Kidney capillary endothelial cell (primary cell): Measurements from ENCODE around the gene AGPAT2.

Source experiments
- DNase-seq: peaks from one replicate; pipeline ENCODE4 v3.0.0-alpha.2; 2018; ENCODE audit warnings: low spot score

The AGPAT2 gene

DNA sequence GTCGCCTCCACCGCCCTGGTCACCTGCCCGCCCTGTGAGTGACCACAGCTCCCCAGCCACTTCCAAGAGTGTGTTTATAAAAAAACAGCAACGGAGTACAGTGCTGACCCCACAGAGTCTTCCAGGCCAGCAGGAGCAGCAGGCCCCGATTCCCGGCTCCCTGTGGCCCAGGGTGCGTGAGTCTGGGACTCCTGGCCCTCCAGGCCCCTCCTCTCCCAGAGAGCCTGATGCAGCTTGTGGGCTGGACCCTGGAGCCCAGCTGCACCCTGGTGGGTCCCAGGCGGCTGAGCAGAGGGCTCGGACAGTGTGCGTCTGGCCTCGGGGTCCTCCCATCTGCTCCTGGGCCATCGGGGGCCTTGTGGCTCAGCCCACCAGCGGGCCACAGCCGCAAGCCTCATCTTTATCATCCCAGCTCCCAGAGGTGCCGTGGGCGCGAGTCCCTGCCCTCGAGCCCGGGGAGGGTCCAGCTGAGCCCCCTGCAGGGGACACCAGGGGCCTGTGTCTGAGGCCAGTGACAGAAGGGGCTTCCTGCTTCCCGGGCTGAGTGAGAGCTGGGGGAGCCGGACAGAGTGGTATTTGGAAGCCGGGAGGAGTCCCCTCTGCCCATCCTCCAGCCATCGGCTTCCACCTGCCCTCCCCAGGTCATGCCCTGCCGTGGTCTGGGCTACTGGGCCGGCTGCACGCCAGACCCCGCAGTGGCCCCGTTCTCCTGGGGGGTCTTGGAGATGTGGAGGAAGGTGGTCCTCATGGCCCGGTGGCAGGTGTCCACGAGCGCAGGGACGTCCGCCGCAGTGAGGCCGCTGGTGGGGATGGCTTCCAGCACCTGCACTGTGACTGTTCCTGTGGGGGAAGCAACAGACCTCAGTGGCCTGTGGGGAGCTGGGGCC lies 13.9 kb downstream of the AGPAT2 start:
- DNase-seq: no peak

- DNase-seq: no peak
Measured at GRCh38 chr9:136672431-136673087, 14.7 kb downstream of the AGPAT2 start.

DNA sequence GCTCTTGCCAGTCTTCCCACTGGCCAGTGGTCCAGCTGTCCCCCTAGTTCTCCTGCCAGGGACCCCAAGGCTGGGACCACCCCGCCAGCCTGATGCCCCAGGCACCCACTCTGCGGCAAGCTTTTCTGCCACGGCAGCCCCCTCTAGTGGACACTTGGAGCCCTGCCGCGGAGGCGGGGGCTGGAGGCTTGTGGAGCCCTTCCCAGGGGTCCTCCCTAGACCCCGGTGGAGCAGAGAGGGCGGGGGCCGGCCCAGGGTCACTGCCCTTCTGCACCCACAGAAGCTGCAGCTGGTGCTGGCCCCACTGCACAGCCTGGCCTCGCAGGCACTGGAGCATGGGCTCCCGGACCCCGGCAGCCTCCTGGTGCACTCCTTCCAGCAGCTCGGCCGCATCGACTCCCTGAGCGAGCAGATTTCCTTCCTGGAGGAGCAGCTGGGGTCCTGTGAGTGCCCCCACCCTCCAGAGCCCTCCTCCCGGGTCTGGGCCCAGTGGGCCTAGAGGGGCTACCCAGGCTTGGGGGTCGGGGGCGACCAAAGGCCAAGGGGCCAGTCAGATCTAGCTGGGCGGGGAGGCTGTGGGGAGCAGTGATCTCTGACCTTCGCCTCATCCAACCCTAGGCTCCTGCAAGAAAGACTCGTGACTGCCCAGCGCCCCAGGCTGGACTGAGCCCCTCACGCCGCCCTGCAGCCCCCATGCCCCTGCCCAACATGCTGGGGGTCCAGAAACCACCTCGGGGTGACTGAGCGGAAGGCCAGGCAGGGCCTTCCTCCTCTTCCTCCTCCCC lies 15.4 kb downstream of the AGPAT2 start:
- DNase-seq: no peak

DNA sequence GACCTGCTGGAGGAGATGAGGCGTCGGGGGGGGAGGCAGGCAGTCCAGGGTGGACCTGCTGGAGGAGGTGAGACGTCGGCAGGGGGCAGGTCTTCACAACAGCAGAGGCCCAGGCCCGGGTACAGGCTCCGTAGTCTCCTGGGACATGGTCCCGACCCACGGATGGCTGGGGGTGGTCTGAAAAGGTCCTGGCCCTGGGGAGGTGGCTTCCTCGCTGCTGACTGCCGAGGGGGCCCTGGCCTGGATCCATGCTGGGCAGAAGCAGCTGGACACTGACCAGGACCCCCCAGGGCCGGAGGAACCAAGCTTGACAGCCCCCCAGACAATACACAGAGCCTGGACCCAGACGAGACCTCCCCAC lies 16.0 kb downstream of the AGPAT2 start:
- no peak for DNase-seq

DNA sequence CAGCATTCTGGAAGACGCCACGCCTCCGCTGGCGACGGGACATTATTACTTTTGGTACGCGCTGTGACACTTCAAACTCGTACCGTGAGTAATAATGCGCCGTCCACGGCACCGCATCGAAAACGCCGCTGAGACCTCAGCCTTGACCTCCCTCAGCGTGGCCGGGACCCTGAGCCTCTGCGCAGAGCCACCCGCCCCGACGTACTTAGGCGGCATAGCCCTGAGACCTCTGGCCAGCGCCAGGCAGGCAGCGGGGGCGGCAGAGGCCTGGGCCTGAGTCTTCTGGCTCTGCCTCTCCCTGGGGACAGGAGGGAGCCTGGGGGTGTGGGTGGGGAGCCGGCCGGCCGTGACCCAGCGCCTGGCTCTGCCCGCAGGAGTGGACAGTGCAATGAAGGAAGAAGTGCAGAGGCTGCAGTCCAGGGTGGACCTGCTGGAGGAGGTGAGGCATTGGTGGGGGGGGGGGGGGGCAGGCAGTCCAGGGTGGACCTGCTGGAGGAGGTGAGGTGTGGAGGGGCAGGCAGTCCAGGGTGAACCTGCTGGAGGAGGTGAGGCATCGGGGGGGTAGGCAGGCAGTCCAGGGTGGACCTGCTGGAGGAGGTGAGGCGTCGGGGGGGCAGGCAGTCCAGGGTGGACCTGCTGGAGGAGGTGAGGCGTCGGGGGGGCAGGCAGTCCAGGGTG lies 16.5 kb downstream of the AGPAT2 start:
- DNase-seq: no peak

- DNase-seq: no peak
Measured at GRCh38 chr9:136669791-136670464, 17.3 kb downstream of the AGPAT2 start.

DNA sequence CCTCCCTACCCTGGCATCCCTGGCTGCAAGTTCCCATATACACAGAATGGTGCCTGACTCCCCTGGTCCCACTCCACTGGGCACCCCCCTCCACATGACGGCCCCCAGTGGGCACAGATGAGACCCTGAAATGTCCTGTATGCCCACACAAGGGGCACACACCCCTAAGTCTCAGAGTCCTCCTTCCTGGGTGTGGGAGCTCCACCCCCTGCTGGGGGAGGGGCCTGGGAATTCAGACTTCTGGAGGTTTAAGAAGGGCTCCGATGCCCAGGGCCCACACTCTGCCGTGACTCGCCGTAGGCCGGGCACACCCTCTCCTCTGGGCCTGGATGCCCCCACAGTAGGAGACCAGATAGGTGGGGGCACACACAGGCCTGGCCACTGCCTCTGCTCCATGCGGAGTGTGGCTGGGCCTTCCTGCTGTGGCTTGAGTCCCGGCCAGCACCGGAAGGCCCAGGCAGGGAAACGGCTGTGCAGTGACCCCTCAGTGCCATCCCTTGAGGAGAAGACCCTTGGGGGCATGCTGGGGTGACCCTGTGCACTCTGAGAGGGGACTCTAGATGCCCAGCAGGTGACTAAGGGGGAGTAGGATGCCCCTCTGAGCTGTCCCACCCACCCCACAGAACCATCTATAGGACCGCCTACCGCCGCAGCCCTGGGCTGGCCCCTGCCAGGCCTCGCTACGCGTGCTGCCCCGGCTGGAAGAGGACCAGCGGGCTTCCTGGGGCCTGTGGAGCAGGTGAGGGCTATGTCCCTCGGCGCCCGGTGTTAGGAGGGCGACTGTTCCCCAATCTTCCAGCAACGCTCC lies 18.1 kb downstream of the AGPAT2 start:
- no peak for DNase-seq

GRCh38 chr9:136667940-136668760 lies 19.1 kb downstream of the AGPAT2 start:
- no peak for DNase-seq

GRCh38 chr9:136667214-136667939 lies 19.9 kb downstream of the AGPAT2 start:
- DNase-seq: no peak

DNA sequence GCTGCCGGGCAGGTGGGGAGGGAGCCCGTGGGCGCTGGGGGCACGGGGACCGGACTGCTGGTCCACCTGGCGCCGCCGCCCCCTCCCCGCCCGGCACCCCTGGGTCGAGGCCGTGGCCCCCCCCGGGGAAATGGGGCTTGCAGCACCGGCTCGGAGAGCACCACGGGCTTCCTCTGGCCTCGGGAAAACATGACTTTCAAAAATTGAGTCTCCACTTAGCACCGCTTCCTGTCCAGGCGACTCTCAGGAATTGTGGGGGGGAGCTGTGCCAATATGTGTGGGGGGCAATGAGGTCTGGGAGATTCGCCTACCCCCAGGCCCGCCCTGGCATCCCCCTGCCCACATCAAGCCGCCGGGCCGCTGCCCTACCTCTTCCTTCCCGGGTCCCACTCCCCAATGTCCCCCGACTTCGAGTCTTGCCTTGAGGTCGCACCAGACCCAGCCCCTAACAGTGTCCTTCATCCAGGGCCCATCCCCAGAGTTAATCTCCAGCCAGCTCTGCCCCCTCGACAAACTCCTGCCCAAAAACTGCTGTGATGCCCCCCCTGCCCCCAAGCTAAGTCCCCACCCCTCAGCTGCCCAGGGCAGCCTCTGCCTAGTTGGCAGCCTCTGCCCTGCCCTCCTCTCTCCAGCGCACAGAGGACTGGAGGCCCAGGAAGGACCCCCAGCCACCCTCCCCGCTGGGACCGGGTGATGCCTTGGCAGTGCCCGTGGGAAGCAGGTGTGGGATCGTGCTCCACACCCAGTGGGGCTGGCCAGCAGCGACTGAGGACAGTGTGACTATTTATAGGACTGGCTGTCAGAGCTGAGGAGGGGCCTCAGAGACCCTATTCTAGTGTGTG lies 20.7 kb downstream of the AGPAT2 start:
- DNase-seq: no peak

DNA sequence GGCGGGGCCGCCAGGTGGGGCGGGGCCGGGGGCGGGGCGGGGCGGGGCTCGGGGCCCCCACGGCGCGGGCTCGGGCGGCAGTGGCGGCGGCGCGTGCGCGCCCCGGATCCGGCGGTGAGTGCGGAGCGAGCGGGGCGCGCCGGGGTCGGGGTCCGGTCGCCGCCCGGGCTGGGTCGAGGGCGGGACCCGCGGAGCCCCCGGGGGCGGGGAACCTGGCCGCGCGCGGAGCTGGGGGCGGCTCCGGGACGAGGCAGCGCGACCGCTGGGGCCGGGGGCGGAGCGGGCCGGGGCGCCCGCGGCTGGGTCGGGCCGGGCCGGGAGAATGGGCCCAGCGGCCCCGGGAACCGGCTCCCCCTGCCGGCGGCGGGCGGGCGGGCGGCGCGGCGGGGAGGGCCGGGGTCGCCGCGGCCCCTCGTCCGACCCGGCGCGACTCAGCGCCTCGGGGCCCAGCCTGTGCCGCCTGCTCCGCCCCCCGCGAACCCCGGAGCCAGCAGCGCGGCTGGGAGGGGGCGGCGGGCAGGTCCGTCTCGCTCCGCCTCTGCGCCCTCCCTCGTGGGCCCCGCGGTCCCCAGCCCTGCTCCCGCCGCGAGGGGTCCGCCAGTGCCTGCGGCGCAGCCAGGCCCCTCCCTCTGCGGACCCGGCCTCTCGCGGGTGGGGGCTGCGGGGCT lies 21.4 kb downstream of the AGPAT2 start:
- DNase-seq: no peak

- DNase-seq: no peak
Measured at GRCh38 chr9:136665111-136665703, 22.1 kb downstream of the AGPAT2 start.

DNA sequence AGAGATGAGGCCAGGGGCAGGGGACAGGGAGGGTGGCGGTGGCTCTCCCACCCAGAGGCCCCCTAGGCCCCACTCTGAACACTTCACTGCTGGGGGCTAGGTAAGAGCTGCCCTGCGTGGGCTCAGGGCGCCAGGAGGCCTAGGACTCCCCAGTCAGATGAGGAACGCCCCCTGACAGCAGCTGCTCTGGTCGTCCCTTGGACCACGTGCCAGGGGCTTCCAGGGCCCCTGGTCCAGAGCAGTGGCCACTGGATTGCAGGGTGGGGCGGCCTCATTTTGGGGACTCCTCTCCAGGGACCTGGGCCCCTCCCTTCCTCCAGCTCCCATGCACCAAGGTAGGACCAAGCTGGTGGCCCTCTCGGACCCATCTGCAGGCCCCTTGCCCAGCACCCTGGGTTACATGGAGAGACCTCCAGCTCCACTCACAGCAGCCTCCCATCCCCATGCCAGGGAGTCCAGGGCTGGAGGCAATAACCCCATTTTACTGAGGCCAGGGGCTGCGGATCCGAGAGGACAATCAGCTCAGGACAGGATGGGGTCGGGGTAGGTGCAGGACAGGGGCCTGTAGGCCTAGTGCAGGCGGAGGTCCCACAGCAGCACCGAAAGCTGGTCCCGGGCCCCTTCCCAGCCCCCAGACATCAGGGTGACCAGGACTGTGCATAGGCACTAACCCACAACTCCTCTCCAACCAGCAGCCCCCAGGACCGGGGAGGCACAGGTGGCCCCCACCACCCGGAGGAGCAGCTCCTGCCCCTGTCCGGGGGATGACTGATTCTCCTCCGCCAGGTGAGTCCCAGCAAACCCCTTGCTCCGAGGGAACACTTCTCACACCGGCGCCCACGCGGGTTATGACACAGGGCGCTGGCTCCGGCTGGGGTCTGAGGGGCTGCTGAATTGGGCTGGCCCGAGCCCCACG lies 23.0 kb downstream of the AGPAT2 start:
- DNase-seq: no peak

DNA sequence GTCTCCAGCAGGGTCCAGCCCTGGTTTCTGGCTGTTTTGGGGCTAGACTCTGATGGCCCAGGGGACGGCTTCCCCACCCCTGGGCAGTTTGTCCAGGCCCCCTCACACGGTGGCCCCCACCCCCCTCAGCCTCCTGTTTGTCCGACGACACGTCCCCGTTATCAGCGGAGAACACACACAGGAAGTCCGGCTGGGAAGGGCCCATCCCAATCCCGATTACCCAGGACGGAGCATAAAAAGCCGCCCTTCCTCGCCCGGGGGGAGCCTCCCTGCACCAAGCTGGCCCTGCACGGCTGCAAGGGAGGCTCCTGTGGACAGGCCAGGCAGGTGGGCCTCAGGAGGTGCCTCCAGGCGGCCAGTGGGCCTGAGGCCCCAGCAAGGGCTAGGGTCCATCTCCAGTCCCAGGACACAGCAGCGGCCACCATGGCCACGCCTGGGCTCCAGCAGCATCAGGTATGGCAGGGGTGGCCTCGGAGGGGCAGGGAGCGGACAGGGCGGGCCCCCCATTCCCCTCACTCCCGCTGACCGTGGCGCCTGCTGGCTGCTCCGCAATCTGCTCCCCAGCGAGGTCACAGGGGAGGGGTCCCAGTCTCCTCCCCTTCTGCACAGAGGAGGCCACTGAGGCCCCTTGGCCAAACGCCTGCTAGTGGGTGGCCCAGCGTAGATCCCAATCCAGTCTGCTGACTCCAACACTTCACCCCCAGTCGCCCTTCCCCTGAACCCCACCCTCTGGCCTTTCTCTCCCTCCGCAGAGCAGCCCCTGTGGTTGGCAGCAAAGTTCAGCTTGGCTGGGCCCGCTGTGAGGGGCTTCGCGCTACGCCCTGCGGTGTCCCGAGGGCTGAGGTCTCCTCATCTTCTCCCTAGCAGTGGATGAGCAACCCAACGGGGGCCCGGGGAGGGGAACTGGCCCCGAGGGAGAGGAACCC lies 24.3 kb downstream of the AGPAT2 start, which contains the start of gene EGFL7:
Gene EGFL7, plus strand, starts transcription at position 261 of the 926 bp plus-strand sequence. CDS start 5,367 bp downstream, outside the sequence.
- DNase-seq: peak; percentile 81

DNA sequence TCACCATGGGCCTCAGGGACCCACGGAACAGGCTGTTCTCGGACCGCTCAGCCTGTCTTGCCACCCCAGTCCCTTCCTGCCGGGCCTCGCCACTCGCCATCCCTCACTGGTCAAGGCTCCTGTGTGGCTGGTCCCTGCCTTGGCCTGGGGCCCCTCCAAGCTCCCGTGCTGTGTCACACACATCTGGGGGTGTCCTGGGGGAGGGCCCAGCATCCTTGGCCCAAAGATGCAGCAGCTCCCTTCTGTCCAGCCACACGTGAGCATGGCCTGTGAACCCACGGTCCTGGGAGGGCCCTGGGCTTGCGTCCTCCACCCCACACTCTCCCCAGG lies 25.0 kb downstream of the AGPAT2 start:
- no peak for DNase-seq
